PFSK-1 (cell line): ENCODE data around the gene TIMM13.

Experiments used
- POLR2AphosphoS5 ChIP-seq: IDR thresholded peaks from 2 replicates; pipeline ENCODE4 v1.6.1; 2012; ENCODE audit warnings: low read depth, mild to moderate bottlenecking, control low read depth, low read length, moderate library complexity
- SIN3A ChIP-seq: IDR thresholded peaks from 2 replicates; pipeline ENCODE4 v1.6.1; 2012; ENCODE audit warnings: mild to moderate bottlenecking, low read length, moderate library complexity, borderline replicate concordance; ENCODE audit not compliant: insufficient read depth
- TAF1 ChIP-seq: IDR thresholded peaks from 2 replicates; pipeline ENCODE4 v1.6.1; 2012; ENCODE audit warnings: low read length, control low read depth, borderline replicate concordance; ENCODE audit not compliant: insufficient read depth
- TF ChIP-seq, protein P1 (sequence below), 2 experiments: IDR thresholded peaks; 2 replicates each; pipeline versions ENCODE4 v1.6.1 to v1.8.0; 2011 to 2012; ENCODE audit warnings: low read depth in 2 of 2, low read length in 2 of 2, control low read depth in 1 of 2, inconsistent platforms in 1 of 2, mild to moderate bottlenecking in 1 of 2, moderate library complexity in 1 of 2; ENCODE audit not compliant: insufficient read depth in 1 of 2

- TF ChIP-seq TAF1 (no peak), POLR2AphosphoS5 (no peak), SIN3A (no peak)
- TF ChIP-seq, protein P1, sequence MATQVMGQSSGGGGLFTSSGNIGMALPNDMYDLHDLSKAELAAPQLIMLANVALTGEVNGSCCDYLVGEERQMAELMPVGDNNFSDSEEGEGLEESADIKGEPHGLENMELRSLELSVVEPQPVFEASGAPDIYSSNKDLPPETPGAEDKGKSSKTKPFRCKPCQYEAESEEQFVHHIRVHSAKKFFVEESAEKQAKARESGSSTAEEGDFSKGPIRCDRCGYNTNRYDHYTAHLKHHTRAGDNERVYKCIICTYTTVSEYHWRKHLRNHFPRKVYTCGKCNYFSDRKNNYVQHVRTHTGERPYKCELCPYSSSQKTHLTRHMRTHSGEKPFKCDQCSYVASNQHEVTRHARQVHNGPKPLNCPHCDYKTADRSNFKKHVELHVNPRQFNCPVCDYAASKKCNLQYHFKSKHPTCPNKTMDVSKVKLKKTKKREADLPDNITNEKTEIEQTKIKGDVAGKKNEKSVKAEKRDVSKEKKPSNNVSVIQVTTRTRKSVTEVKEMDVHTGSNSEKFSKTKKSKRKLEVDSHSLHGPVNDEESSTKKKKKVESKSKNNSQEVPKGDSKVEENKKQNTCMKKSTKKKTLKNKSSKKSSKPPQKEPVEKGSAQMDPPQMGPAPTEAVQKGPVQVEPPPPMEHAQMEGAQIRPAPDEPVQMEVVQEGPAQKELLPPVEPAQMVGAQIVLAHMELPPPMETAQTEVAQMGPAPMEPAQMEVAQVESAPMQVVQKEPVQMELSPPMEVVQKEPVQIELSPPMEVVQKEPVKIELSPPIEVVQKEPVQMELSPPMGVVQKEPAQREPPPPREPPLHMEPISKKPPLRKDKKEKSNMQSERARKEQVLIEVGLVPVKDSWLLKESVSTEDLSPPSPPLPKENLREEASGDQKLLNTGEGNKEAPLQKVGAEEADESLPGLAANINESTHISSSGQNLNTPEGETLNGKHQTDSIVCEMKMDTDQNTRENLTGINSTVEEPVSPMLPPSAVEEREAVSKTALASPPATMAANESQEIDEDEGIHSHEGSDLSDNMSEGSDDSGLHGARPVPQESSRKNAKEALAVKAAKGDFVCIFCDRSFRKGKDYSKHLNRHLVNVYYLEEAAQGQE (IDR thresholded peaks at IDR 0.05; ENCODE audit: insufficient read depth in 1 of 2, low read depth in 2 of 2, low read length in 2 of 2) = no peak
Observed at GRCh38 chr19:2475018-2475701, 47.8 kb upstream of the TIMM13 start.
